Ectodermal cell (in vitro differentiated cells): ENCODE results near the gene MROH9. TPM values are rescaled to one million over a fixed set of nuclear protein-coding genes. Genes with fewer than 3 reads are reported as not detected.

Experiments used
- H3K27ac ChIP-seq: 2 replicates; pipeline ENCODE4 v1.7.0; 2013; ENCODE audit warnings: mild to moderate bottlenecking, low read depth, low read length; ENCODE audit not compliant: insufficient read depth, poor library complexity, severe bottlenecking
- H3K27me3 ChIP-seq: 2 replicates; pipeline ENCODE4 v1.7.0; 2013; ENCODE audit warnings: mild to moderate bottlenecking, low read length; ENCODE audit not compliant: insufficient read depth, control insufficient read depth, poor library complexity, severe bottlenecking
- H3K36me3 ChIP-seq: one replicate; pipeline ENCODE4 v1.7.0; 2013; ENCODE audit warnings: low read length; ENCODE audit not compliant: control insufficient read depth, insufficient read depth
- H3K4me1 ChIP-seq: one replicate; pipeline ENCODE4 v1.7.0; 2013; ENCODE audit warnings: low read length; ENCODE audit not compliant: control insufficient read depth, insufficient read depth
- H3K4me3 ChIP-seq: 2 replicates; pipeline ENCODE4 v1.7.0; 2013; ENCODE audit warnings: low read depth, low read length, control low read depth; ENCODE audit not compliant: insufficient read depth
- H3K9me3 ChIP-seq: 2 replicates; pipeline ENCODE4 v1.7.0; 2013; ENCODE audit warnings: mild to moderate bottlenecking, low read length, moderate library complexity; ENCODE audit not compliant: control insufficient read depth
- WGBS, 2 experiments: methylation state at CpG; one replicate each; pipeline ENCODE4 v1.1.7; 2013; ENCODE audit warnings: missing lambda C conversion rate in 2 of 2; 5-methylcytosine and 5-hydroxymethylcytosine counted together
- polyA plus RNA-seq, 4 experiments: library from polyadenylated mRNA; stranded (reverse); fragments of 50-300 nt; gene quantifications; one replicate each; pipeline ENCODE4 v1.2.3, GENCODE V29; 2013

The MROH9 gene, protein sequence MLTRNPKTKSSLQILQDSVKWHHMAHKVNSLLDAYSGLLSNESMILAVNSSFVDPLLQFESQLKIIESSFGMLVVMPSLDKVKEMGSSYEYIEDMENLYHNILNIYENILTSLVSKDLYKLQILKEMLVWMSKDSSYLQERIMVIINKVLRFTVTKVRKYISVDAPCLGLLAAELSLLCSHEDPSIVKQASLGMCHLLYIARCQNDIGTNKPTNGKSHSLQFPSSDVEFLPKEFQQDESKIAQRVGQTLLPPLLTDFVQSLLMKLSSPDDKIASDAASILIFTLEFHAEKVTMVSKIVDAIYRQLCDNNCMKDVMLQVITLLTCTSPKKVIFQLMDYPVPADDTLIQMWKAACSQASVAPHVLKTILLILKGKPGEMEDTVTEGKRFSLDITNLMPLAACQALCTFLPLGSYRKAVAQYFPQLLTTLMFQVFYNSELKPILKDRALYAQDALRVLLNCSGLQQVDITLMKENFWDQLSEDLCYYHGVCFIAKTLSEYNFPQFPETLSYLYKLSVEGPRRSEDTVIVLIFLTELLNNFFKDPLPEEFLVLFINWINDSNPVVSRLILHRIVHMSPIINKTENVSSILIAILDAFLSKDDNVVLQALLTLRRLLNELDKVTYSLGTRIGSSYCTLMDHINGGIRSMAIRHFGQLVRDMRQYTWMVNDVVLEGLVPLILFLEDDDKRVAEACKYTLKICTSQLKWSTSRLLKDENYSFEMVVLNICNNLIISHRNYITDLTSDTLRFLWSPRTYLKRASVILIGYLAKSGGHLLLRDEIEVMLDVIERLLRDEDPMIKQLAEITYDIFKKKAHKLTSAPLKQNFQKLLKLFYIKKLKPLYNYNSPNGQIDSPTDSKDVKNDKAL
- polyA plus RNA-seq (2013, experiment 1 of 4) = not detected
- not detected for polyA plus RNA-seq (2013, experiment 2 of 4)
- not detected for polyA plus RNA-seq (2013, experiment 3 of 4)
- polyA plus RNA-seq (2013, experiment 4 of 4) = not detected

DNA sequence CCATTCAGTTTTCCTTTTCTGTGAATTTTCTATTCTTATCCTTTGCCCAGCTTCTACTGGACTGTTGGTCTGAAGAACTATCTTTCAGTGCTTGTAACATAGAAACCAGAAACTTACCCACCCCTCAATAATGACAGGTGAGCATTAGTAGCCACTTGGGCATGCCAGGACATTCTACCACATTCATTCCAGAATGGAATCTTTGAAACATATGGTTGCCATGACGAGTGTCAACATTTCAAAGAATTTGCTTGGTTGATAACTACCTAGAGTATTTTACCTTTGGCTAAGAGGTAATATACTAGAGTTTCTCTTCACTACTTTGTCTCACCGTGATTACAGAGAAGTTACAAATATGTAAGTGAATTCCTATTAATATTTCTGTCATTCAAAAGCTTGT, at the start of gene MROH9:
Gene MROH9 (plus strand): TSS at position 304 of the 400 bp plus-strand sequence. CDS start 10,023 bp downstream, outside the sequence.
- H3K9me3 ChIP-seq = no peaks in the 10 kb centered on the region
- 87 to 100% methylated on average over 1 to 2 of the region's 2 CpGs for WGBS, 2 experiments

DNA sequence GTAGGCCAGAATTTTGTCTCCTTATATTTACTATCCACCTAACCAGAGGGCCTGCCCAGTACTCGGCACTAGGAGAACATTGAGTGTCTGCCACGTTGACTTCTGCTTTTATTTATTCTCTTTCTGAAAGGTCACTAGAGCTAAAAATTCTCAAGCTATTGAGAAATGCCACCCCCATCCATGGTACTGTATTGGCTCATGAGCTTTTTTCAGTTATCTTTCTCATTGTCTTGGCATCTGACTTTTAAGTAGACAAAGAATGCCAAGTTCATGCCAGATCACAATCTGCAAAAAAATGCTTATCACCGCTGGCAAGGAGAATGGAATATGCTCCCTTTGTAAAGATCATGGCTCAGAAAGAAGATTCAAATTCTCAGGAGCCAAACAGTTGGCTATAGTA, 49.8 kb upstream of the MROH9 start:
- 90% methylated on average over 3 of the region's 3 CpGs for WGBS, 2 experiments

More for the DNA sequence above, at the start of gene MROH9:
- no peaks in the 10 kb centered on the region for H3K27me3 ChIP-seq
- H3K4me1 ChIP-seq = no peaks in the 10 kb centered on the region
- no peaks in the 10 kb centered on the region for H3K36me3 ChIP-seq
- no peak within 1 kb of the TSS for H3K4me3 ChIP-seq
- H3K27ac ChIP-seq = no peak within 1 kb of the TSS

DNA sequence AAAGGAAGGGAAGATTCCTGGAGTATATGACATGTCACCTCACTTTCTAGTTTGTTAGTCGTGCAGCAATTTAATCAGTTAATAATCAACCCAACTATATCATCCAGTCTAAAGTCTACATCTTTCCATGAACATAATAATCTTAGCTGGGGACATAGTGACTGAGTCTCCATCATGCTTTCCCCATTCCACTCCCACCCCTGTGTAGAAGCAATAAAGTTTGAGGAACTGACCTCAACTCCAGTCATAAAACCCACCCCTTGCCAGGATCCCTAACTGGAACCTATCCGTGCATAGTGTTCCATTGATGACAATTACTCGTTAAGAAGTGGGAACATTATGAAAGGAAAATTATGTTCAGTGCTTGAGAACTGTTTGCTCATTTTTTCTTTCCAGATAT, 48.9 kb upstream of the MROH9 start:
- Histone ChIP-seq H3K27me3 (no peaks in the 10 kb centered on the region), H3K4me3 (no peak overlapping the region), H3K9me3 (no peaks in the 10 kb centered on the region), H3K36me3 (no peaks in the 10 kb centered on the region), H3K27ac (no peak overlapping the region), H3K4me1 (no peaks in the 10 kb centered on the region)
- 84 to 85% methylated on average over 3 of the region's 3 CpGs for WGBS, 2 experiments

More for the DNA sequence above, 49.8 kb upstream of the MROH9 start:
- no peaks in the 10 kb centered on the region for H3K36me3 ChIP-seq
- no peaks in the 10 kb centered on the region for H3K27me3 ChIP-seq
- no peak overlapping the region for H3K4me3 ChIP-seq
- no peak overlapping the region for H3K27ac ChIP-seq
- H3K9me3 ChIP-seq = no peaks in the 10 kb centered on the region
- no peaks in the 10 kb centered on the region for H3K4me1 ChIP-seq

DNA sequence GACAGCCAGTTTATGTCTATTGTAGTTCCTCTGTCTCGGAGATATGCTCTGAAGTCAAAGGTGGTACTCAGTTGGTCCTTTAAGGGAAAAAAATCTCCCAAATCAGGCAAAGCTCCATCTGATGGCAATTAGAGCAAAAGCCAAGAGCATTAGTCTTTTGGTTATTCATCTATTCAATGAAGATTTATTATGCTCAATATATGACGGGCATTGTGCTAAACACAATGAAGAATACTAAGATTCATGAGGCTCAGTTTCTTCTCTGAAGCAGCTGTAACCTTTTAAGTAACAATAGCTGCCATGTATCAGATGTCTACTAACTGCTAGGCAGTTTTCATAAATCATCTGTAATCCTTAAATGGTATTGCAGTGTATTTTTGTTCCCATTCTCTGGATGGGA, 47.6 kb upstream of the MROH9 start:
- H3K27me3 ChIP-seq = no peaks in the 10 kb centered on the region
- H3K4me1 ChIP-seq = no peaks in the 10 kb centered on the region
- WGBS, 2 experiments = 95 to 99% methylated on average over 2 of the region's 2 CpGs

DNA sequence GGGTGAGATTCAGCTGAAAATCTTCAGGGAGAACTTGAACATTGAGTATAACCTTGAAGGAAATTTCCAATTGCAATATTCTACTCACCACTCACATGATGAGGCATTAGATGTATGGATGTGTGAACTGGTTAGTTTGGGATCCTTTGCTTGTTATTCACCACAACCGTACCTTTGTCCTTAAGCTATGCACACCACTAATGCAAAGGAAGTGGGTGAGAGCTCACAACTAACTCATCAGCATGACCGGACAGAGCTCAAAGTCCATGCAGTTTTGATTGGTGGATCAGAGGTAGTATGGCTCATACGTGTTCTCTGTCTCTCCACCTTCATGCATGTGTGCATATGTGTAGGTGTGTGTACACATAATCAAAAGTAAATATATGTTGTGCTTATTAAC, 43.5 kb upstream of the MROH9 start:
- H3K9me3 ChIP-seq = no peaks in the 10 kb centered on the region
- WGBS, 2 experiments = 87 to 100% methylated on average over 1 to 3 of the region's 3 CpGs
- no peak overlapping the region for H3K4me3 ChIP-seq
- peaks cover 3% of the 10 kb centered on the region for H3K4me1 ChIP-seq
- H3K27ac ChIP-seq = no peak overlapping the region
- no peaks in the 10 kb centered on the region for H3K36me3 ChIP-seq
- no peaks in the 10 kb centered on the region for H3K27me3 ChIP-seq

More for the DNA sequence above, 47.6 kb upstream of the MROH9 start:
- H3K36me3 ChIP-seq = no peaks in the 10 kb centered on the region
- no peaks in the 10 kb centered on the region for H3K9me3 ChIP-seq
- no peak overlapping the region for H3K27ac ChIP-seq
- H3K4me3 ChIP-seq = no peak overlapping the region

DNA sequence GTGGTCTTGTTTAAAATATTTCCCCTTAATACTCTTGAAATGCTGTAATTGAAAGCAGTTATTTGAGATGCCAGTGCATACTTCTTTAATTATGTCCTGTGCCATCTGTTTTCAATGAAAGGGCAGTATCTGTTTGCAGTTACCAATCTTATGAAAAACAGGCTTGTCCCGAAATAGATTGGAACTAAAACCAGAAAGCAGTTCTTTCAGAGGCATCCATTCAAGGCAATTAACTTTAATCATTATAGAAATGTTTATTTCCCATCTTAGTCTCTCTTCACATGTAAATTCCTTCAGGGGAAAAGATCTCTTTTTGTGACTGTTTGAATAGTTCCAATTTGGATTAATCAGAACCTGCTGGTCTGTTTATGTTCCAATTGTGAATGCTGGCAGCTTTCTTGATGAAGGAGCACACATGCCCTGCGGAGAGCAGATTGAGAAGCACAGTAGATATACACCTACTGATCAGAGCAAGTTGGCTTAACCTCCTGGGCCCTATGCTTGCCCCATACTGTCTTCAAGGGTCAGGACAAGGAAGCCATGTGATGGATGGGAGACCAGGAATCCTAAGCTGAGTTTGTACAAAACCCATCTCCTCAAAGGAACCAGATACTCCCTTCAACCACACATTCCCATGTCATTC, 41.6 kb upstream of the MROH9 start:
- 71 to 81% methylated on average over 2 of the region's 2 CpGs for WGBS, 2 experiments
- Histone ChIP-seq H3K27me3 (no peaks in the 10 kb centered on the region), H3K9me3 (no peaks in the 10 kb centered on the region), H3K36me3 (no peaks in the 10 kb centered on the region), H3K27ac (no peak overlapping the region), H3K4me1 (peaks cover 3% of the 10 kb centered on the region), H3K4me3 (no peak overlapping the region)

DNA sequence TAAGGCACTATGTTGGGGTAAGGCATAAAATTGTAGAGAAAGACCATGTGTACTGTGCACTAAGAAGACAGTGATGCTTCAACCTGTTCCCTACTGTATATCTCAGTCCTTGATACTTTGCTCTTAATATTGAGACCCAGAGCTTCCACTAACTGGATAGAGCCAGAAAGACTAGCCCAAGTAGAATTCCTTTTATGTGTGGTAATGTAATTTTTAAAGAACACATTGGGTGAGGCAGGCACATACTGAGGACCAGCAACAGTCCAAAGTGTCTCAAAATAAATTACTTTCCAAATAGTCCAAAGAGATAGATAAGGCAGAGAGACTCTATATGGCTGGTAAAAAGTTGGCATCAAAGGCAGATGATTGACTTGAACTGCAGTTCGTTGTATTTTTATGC, 31.4 kb upstream of the MROH9 start:
- Histone ChIP-seq H3K27ac (no peak overlapping the region), H3K9me3 (no peaks in the 10 kb centered on the region), H3K36me3 (no peaks in the 10 kb centered on the region), H3K4me3 (no peak overlapping the region), H3K27me3 (no peaks in the 10 kb centered on the region), H3K4me1 (no peaks in the 10 kb centered on the region)
- 93 to 96% methylated on average over 1 of the region's 1 CpG for WGBS, 2 experiments

DNA sequence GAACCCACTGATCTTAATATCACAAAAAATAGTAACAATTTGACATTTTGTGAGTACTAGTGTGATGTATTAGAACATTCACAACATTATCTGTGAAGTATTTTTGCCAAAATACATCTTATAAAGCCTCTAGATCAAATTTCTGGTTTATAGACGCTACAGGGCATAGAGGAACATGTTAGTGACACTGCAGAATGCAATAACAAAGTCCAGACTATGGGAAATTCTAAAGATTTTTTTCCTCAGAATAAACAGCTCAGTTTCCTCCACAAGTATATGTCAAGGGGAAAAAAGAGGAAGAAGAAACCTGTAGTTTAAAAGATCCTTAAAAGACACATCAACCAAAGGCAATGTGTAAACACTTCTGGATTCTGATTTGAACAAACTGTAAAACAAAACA, 26.4 kb upstream of the MROH9 start:
- Histone ChIP-seq H3K9me3 (no peaks in the 10 kb centered on the region), H3K27me3 (no peaks in the 10 kb centered on the region), H3K36me3 (no peaks in the 10 kb centered on the region), H3K4me3 (no peak overlapping the region), H3K4me1 (no peaks in the 10 kb centered on the region), H3K27ac (no peak overlapping the region)
- WGBS, 2 experiments = 100% methylated on average over 1 of the region's 1 CpG; no CpG with 5 or more reads in 1 of the 2 experiments

DNA sequence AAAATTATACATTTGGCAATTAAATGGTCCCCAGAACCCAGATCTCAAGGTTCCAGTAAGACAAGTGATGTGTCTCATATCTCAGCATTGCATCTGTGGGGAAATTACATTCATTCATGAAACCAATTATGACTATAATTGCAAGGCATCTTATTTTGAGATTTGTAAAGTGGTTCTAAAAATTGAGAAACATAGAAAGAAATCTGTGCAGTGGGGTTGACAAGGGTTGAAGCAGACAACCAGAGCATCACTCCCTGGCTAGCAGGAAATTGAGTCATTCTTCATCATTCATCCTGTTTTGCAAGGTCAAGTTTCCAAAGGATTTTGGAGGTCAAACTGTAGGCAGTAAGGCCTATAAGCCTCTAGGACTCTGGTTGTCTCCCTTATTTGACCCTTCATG, 25.1 kb upstream of the MROH9 start:
- H3K36me3 ChIP-seq = no peaks in the 10 kb centered on the region
- no peaks in the 10 kb centered on the region for H3K4me1 ChIP-seq
- no peak overlapping the region for H3K27ac ChIP-seq
- no peak overlapping the region for H3K4me3 ChIP-seq
- H3K9me3 ChIP-seq = no peaks in the 10 kb centered on the region
- no peaks in the 10 kb centered on the region for H3K27me3 ChIP-seq

DNA sequence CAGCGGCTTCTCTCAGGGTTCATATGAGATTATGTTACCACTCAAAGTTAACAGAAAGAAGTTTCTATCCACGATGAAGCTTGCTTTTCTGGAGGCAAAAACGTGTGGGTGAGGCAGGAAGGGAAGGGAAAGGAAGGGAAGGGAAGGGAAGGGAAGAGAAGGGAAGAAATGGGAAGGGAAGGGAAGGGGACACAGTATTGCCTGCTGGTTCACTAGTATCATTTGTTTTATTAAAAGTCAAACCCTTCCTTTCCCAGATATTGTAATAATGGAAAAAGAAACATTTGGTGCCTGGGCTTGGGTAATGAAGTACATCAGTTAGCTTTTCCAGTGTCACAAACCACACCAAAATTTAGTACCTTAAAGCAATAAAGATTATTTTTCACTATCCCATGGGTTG, 18.0 kb upstream of the MROH9 start:
- WGBS, 2 experiments = 80 to 83% methylated on average over 3 of the region's 3 CpGs
- Histone ChIP-seq H3K9me3 (no peaks in the 10 kb centered on the region), H3K36me3 (no peaks in the 10 kb centered on the region), H3K27me3 (no peaks in the 10 kb centered on the region), H3K4me1 (no peaks in the 10 kb centered on the region), H3K4me3 (no peak overlapping the region), H3K27ac (no peak overlapping the region)
